ENCODE results near the gene KCNQ1. TPM values are rescaled to one million over a fixed set of nuclear protein-coding genes. Genes with fewer than 3 reads are reported as not detected.

The KCNQ1 gene
- total and polyA plus RNA-seq, 4 donors = 15.4 to 41.7 (median 26.2) TPM

DNA sequence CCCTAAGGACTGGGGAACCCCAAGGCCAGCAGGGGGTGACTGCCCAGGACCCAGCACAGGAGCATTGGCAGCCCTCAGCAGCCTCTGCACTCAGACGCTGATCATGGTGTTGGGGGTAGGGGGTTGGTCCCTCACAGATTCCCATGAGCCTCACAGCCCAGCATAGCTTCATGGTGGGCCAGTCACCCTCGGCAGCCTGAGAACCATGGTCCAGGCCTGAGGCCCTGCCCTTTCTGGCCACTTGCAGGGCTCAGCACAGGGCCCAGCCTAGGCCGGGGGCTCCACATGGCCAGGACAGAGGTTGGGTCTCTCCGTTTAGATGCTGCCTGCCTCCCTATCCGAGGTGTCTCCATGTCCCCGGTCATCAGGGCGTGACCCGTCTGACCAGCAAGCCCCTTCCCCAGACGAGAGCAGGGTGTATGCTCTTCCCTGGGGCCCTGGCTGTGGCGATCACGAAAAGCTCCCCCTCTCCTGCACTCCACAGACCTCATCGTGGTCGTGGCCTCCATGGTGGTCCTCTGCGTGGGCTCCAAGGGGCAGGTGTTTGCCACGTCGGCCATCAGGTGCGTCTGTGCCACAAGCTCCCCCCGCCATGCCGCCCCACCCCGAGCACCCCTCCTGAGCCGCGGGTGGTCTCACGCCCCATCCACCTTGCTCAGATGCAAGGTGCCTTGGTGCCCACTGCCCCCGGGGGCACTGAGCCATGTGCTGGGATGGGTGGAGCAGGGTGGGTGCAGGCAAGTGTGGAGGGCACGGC, 126.2 kb downstream of the KCNQ1 start:
- TF ChIP-seq CTCF (IDR thresholded peaks at IDR 0.05; ENCODE audit: control extremely low read depth, extremely low read depth) = no peak
- Histone ChIP-seq H3K27ac (ENCODE audit: low read depth in 1 of 2, low read length in 1 of 2) (no peak overlapping the region), H3K36me3 (ENCODE audit: control insufficient read depth in 4 of 4, insufficient read depth in 4 of 4, low read length in 4 of 4) (peaks cover 0 to 10% (median 0%) of the 10 kb centered on the region in 4 donors), H3K9ac (ENCODE audit: insufficient read depth in 1 of 2, low read length in 2 of 2) (no peak overlapping the region), H3K4me1 (ENCODE audit: control insufficient read depth in 5 of 5, insufficient read depth in 5 of 5, low read length in 5 of 5) (peaks cover 0 to 6% (median 0%) of the 10 kb centered on the region in 5 donors), H3K4me3 (no peak overlapping the region), H3K27me3 (ENCODE audit: control insufficient read depth in 3 of 3, insufficient read depth in 3 of 3, low read length in 2 of 3) (no peaks in the 10 kb centered on the region), H3K9me3 (ENCODE audit: control insufficient read depth in 4 of 4, insufficient read depth in 3 of 4, low read length in 3 of 4) (no peaks in the 10 kb centered on the region)
- 96 to 97% methylated on average over 25 of the region's 25 CpGs for WGBS, 2 donors
- ATAC-seq (ENCODE audit: insufficient read depth, low FRiP score) (no peak), DNase-seq (no peak)

- no peak overlapping the region for H3K27ac ChIP-seq (ENCODE audit: low read depth in 1 of 2, low read length in 1 of 2)
- 96 to 98% methylated on average over 23 of the region's 23 CpGs for WGBS, 2 donors
- no peak for ATAC-seq (ENCODE audit: insufficient read depth, low FRiP score)
- no peak overlapping the region for H3K4me3 ChIP-seq
- no peak overlapping the region for H3K9ac ChIP-seq (ENCODE audit: insufficient read depth in 1 of 2, low read length in 2 of 2)
- DNase-seq = no peak
- TF ChIP-seq CTCF (IDR thresholded peaks at IDR 0.05; ENCODE audit: control extremely low read depth, extremely low read depth) = no peak
- H3K9me3 ChIP-seq (ENCODE audit: control insufficient read depth in 4 of 4, insufficient read depth in 3 of 4, low read length in 3 of 4) = no peaks in the 10 kb centered on the region
- no peaks in the 10 kb centered on the region for H3K27me3 ChIP-seq (ENCODE audit: control insufficient read depth in 3 of 3, insufficient read depth in 3 of 3, low read length in 2 of 3)
- H3K36me3 ChIP-seq (ENCODE audit: control insufficient read depth in 4 of 4, insufficient read depth in 4 of 4, low read length in 4 of 4) = peaks cover 0 to 10% (median 0%) of the 10 kb centered on the region in 4 donors
- H3K4me1 ChIP-seq (ENCODE audit: control insufficient read depth in 5 of 5, insufficient read depth in 5 of 5, low read length in 5 of 5) = peaks cover 0 to 6% (median 0%) of the 10 kb centered on the region in 5 donors
These were observed 126.9 kb downstream of the KCNQ1 start for GRCh38 chr11:2571598-2572281.

DNA sequence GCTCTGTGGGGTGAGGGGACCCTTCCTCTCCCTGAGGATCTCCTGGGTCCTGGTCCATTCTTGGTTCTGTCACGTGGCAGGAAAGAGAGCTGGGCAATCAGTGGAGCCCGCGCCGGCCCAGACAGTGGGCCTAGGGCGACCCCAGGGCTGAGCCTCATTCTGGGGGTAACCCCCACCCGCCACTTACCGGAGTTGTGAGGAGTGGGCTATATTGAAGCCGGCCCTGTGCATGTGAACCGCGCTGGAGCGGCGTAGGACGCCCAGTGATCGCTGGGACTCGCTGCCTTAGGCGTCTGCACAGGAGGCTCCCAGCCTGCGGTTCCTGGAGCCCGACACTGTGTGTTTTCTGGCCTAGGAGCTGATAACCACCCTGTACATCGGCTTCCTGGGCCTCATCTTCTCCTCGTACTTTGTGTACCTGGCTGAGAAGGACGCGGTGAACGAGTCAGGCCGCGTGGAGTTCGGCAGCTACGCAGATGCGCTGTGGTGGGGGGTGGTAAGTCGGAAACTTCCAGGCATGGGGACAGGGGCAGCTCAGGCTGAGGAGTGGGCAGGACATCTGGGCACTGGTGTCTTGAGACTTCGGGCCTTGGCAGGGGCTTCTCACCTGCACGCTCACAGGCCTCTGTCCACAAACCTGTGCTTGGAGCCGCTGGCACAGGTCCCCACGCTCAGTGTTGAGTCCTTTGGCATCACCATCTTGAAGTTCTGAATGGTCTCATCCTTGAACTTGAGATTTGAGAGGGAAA, 127.9 kb downstream of the KCNQ1 start:
- Histone ChIP-seq H3K27me3 (ENCODE audit: control insufficient read depth in 3 of 3, insufficient read depth in 3 of 3, low read length in 2 of 3) (no peaks in the 10 kb centered on the region), H3K4me3 (no peak overlapping the region), H3K36me3 (ENCODE audit: control insufficient read depth in 4 of 4, insufficient read depth in 4 of 4, low read length in 4 of 4) (peaks cover 0 to 10% (median 0%) of the 10 kb centered on the region in 4 donors), H3K9ac (ENCODE audit: insufficient read depth in 1 of 2, low read length in 2 of 2) (no peak overlapping the region), H3K27ac (ENCODE audit: low read depth in 1 of 2, low read length in 1 of 2) (no peak overlapping the region), H3K9me3 (ENCODE audit: control insufficient read depth in 4 of 4, insufficient read depth in 3 of 4, low read length in 3 of 4) (no peaks in the 10 kb centered on the region), H3K4me1 (ENCODE audit: control insufficient read depth in 5 of 5, insufficient read depth in 5 of 5, low read length in 5 of 5) (peaks cover 0 to 14% (median 0%) of the 10 kb centered on the region in 5 donors)
- DNase-seq = no peak
- ATAC-seq (ENCODE audit: insufficient read depth, low FRiP score) = no peak
- 97 to 98% methylated on average over 33 of the region's 33 CpGs for WGBS, 2 donors
- no peak for TF ChIP-seq CTCF (IDR thresholded peaks at IDR 0.05; ENCODE audit: control extremely low read depth, extremely low read depth)
